Measurements from ENCODE around the gene DCP1A.
"Not testable (repeated sequence)": the region's sequence is repeated elsewhere in the genome, so short reads cannot be mapped to it uniquely, and the experiment has no call there.

DCP1A gene

GRCh38 chr3:53261712-53262111, 85.6 kb downstream of the DCP1A start:
- no peak for DNase-seq

DNA sequence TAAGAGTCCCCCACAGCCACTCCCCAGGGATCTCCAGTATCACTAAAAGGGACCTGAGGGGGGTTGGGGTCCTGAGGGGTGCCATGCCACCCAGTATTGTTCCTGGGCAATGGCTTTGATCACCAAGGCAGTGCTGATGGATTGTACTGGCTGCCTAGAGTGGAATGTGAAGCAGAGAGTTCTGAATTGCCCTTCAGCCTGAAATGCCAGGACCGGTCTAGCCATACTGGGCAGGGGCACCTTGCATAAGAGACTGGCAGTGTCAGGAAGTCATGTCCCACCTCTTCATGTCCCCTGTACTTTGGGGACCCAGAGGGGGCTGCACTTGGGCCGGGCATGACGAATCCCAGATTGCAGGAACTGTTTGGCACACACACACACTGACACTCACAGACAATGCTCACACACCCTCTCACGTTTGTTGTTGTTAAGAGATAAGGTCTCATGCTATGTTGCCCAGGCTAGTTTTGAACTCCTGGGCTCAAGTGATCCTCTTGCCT, 87.0 kb downstream of the DCP1A start:
- DNase-seq = no peak

GRCh38 chr3:53259427-53260259, 87.7 kb downstream of the DCP1A start:
- no peak for DNase-seq

DNA sequence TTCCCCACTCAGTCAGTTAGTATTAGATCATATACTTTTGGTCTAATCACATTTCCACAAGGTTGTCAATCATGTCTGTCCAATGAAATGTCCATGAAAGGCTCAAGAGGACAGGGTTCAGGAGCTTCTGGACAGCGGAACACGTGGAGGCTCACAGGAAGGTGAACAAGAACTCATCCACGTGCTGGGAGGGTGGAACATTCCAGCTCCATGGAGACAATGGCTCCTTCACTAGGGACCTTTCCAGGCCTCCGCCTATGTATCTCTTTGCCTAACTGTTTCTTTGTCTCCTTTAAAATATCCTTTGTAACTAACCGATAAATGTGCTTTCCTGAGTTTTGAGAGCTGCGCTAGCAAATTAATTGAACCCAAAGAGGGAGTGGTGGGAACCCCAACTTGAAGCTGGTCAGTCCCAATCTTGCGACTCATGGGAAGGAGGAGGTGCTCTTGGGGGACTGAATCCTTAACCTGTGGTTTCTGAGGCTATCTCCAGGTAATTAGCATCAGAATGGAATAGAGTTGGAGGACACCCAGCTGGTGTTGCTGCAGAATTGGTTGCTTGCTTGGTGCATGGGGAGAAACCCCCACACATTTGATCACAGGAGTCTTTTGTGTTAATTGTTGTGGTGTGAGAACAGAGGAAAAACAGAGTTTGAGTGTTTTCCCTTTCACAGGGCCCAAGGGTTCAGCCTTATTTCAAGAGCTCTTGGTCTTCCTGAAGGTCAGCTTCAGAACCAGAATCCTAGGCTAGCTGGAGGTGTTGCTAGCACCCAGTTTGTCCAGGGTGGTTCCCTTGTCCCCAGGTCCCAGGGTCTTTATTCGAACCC, 88.5 kb downstream of the DCP1A start:
- DNase-seq = no peak

DNA sequence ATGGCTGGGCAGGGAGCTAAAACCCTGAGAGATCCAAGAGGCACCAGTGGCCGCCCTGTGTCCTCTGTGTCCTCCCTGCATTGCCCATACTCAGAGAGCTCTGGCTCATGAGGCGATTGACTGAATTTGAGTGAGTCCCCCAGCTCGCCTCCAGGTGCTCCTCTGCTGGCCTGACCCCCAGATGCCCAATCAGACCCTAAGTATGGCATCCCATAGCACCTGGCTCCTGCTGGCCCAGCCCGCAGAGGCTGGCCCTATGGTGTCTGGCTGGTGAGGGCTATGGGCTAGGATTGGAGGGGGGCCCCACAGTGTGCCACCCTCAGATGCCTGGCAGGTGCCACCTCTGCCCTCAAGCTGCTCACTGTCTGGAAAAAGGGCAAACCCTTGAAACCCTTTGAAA, 89.9 kb downstream of the DCP1A start:
- no peak for DNase-seq

DNA sequence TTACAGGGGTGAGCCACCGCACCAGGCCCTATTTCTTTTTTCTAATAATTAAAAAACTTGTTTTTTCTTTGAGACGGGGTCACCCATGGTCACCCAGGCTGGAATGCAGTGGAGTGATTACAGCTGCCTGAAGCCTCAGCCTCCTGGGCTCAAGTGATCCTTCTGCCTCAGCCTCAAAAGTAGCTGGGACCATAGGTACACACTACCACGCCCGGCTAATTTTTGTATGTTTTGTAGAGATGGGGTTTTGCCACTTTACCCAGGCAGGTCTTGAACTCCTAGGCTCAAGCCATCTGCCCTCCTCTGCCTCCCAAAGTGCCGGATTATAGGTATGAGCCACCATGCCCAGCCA, 90.7 kb downstream of the DCP1A start:
- no peak for DNase-seq

GRCh38 chr3:53255775-53256703, 91.3 kb downstream of the DCP1A start, which contains the start of gene TKT:
TKT (minus strand) TSS chr3:53256022; CDS start chr3:53255942, 80 bp downstream.
- DNase-seq = peak; percentile 93

- DNase-seq = peak; percentile 41
These were observed 91.9 kb downstream of the DCP1A start for GRCh38 chr3:53255423-53255774.

DNA sequence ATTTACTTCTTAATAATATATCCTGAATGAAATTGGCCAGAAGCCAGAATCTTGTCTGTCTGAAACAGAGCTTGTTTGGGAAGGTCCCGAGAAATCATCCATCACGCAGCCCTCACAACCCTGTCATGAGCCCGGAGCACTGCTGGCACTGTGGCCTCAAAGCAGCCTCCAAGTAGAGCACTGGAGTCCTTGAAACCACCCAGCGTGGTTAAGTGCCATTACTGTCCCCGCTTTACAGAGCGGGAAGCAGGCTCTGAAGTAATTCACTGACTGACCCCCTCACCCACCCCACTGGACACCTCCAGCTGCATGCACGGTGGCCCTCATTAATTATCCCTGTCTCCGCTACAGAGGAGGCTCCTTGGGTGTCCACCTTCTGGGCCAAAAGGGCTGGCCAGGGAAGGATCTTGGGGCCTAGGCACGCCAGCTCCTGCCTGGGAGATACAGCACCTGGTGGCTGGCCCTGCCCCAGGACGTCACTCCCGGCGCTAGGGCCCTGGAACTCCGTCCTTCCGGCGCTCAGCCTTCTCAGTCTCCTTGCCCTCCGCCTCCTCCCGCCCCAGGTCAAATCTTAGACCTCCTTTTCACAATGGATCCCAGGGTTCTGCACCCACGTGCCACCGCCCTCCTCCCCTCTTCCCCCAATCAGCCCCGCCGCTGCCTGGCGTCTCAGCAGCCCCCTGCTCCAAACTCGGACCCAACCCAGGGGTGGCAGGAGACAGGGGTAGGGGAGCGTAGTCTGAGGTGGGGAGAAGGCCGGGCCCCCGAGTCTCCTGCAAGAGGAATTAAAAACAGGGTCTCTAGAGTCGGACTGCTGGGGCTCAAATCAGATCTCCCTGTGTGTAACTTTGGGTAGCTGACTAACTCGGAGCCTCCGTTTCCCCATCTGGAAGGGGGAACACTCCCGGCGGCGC, 92.6 kb downstream of the DCP1A start:
- peak; percentile 72 for DNase-seq

GRCh38 chr3:53253707-53254508, 93.4 kb downstream of the DCP1A start:
- no peak for DNase-seq

DNA sequence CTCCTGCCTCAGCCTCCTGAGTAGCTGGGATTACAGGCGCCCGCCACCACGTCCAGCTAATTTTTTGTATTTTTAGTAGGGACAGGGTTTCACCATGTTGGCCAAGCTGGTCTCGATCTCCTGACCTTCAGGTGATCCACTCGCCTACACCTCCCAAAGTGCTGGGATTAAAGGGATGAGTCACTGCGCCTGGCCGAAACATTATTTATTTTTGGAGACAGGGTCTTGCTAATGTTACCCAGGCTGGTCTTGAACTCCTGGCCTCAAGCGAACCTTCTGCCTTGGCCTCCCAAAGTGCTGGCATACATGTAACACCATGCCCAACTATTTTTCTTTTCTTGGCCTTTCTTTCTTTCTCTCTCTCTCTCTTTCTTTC, 94.4 kb downstream of the DCP1A start:
- DNase-seq = not testable (repeated sequence)

- peak; percentile 23 for DNase-seq
These were observed 95.0 kb downstream of the DCP1A start for GRCh38 chr3:53252096-53252946.

- DNase-seq = no peak
These were observed 96.3 kb downstream of the DCP1A start for GRCh38 chr3:53250881-53251605.

DNA sequence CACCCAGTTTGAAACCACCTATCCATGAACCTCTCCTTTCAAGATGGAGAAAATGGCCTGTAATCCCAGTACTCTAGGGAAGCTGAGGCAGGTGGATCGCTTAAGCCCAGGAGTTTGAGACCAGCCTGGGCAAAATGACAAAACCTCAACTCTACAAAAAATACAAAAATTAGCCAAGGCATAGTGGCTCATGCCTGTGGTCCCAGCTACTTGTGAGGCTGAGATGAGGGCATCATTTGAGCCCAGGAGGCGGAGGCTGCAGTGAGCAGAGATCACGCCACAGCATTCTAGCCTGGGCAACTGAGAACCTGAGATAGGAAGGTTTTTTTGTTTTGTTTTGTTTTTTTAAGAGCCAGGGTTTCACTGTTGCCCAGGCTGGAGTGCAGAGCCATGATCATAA, 96.9 kb downstream of the DCP1A start:
- DNase-seq = no peak

DNA sequence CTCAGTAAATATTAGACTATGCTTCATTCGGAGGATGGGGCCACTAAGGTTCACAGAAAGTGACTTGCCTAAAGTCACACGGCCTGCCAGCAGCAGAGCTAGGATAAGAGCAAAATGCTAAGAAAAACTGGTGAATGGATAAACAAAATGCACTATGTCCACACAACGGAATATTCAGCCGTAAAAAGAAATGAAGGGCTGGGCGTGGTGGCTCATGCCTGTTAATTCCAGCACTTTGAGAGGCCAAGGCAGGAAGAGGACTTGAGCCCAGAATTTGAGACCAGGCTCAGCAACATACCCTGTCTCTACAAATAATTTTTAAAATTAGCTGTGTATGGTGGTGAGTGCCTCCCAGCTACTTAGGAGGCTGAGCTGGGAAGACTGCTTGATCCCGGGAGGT, 99.2 kb downstream of the DCP1A start:
- no peak for DNase-seq

GRCh38 chr3:53247619-53248018, 99.7 kb downstream of the DCP1A start:
- DNase-seq = no peak

DNA sequence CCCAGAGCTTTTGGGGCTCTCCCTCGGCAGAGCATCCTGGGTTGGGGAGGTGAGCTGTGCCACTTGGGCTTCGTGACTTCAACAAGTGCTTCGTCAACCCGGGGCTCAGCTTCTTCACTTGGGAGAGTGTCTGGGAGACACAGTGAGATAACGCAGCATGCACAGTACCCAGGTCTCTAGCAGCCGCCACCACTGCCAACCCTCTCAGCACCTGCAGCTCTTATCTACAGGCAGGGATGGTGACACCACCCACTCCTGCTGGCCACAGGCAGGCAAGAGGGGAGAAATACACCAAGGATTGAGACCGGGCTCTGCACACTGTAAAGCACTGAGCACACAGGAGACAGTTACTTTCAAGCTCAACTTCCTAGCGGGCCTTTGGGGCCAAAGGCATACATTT, 103.1 kb downstream of the DCP1A start:
- DNase-seq = no peak

DNA sequence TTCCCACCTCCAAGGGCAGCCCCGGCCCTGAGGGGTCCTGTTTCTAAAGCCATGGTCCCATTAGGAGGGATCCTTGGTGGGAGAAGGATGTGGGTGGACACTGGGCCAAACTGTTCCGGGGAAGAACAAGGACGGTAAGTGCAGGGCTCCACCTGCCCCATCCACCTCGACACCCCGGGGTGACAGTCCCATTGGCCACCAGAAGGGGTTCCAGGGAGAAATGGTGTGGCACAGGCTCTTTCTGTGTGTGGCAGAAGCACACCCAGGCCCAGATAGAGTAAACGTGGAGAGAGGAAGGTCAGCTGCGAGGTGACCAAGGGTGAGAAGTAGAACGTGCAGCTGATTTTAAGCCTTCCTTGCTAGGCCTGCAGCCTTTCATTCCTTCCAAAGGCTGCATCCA, 103.6 kb downstream of the DCP1A start:
- no peak for DNase-seq

DNA sequence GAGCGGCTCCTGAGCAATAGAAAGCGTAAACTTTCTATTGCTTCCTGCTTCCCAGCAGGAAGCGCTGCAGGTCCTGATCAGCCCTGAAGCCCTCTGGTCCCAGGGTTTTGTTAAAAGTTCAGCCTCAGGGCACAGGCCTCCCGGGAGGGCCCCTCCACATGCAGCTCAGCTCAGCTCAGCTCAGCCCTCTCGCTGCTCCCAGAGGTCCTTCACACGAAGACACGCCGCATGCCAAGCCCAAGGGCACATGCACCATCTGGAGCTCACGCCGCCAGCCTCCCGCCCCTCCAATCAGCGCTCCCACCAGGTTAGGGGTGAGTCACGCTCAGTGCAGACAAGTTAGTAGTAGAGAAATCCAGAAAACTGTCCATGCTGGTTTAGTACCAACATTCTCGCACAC, 104.2 kb downstream of the DCP1A start:
- DNase-seq = no peak
